Measurements from ENCODE around the gene C9. TPM values are rescaled to one million over a fixed set of nuclear protein-coding genes. Genes with fewer than 3 reads are reported as not detected.

The C9 gene
- polyA plus RNA-seq, 1 donor (not counting 4 experiments of a cell fraction or from before 2014, with no cell fraction given) = 0.04 TPM

- Histone ChIP-seq H3K9me3 (ENCODE audit: control insufficient read depth, low read depth, low read length) (no peaks in the 10 kb centered on the region), H3K36me3 (ENCODE audit: control insufficient read depth in 2 of 2, extremely low read depth in 1 of 2, insufficient read depth in 2 of 2, low read length in 2 of 2) (no peaks in the 10 kb centered on the region), H3K9me1 (ENCODE audit: control insufficient read depth, extremely low read depth, insufficient read depth, low read length) (no peaks in the 10 kb centered on the region), H3K4me3 (ENCODE audit: control insufficient read depth in 2 of 3, extremely low read depth in 1 of 3, insufficient read depth in 2 of 3, low read depth in 1 of 3, low read length in 3 of 3) (peak overlapping the region in 2 of 3 experiments; percentile 23 to 34), H3K4me1 (ENCODE audit: control insufficient read depth, extremely low read depth, insufficient read depth, low read length) (peaks cover 17% of the 10 kb centered on the region), H3K4me2 (ENCODE audit: control insufficient read depth, extremely low read depth, insufficient read depth, low read depth, low read length) (peak overlapping the region; percentile 69), H3K9ac (ENCODE audit: control insufficient read depth, extremely low read depth, insufficient read depth, low read length) (peak overlapping the region; percentile 54), H4K20me1 (ENCODE audit: control insufficient read depth, extremely low read depth, insufficient read depth, low read length) (no peaks in the 10 kb centered on the region), H3K79me2 (ENCODE audit: control insufficient read depth, insufficient read depth, low read length) (no peaks in the 10 kb centered on the region), H3K27me3 (ENCODE audit: control insufficient read depth, extremely low read depth, insufficient read depth, low read length) (no peaks in the 10 kb centered on the region), H2AFZ (ENCODE audit: control insufficient read depth, low read length) (peak overlapping the region; percentile 43), H3K27ac (ENCODE audit: control insufficient read depth, insufficient read depth, low read length) (peak overlapping the region; percentile 87)
- FAIRE-seq = peak; percentile 85
- TF ChIP-seq, protein P1, sequence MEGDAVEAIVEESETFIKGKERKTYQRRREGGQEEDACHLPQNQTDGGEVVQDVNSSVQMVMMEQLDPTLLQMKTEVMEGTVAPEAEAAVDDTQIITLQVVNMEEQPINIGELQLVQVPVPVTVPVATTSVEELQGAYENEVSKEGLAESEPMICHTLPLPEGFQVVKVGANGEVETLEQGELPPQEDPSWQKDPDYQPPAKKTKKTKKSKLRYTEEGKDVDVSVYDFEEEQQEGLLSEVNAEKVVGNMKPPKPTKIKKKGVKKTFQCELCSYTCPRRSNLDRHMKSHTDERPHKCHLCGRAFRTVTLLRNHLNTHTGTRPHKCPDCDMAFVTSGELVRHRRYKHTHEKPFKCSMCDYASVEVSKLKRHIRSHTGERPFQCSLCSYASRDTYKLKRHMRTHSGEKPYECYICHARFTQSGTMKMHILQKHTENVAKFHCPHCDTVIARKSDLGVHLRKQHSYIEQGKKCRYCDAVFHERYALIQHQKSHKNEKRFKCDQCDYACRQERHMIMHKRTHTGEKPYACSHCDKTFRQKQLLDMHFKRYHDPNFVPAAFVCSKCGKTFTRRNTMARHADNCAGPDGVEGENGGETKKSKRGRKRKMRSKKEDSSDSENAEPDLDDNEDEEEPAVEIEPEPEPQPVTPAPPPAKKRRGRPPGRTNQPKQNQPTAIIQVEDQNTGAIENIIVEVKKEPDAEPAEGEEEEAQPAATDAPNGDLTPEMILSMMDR (optimal IDR thresholded peaks at IDR 0.05 in 1 of 3, IDR thresholded peaks at IDR 0.05 in 1 of 3, conservative IDR thresholded peaks at IDR 0.05 in 1 of 3; ENCODE audit: extremely low read depth in 1 of 3, insufficient read depth in 2 of 3, low read length in 3 of 3) = no peak
- dilution Hi-C loops (cut with MboI; ENCODE audit: extremely low pct_ligation_motif_present, low sequenced_read_pairs) = no loop called here
- DNase-seq (ENCODE audit: low read depth, low spot score) = peak; percentile 66
Observed at GRCh38 chr5:39255406-39255805, 108.9 kb downstream of the C9 start.

DNA sequence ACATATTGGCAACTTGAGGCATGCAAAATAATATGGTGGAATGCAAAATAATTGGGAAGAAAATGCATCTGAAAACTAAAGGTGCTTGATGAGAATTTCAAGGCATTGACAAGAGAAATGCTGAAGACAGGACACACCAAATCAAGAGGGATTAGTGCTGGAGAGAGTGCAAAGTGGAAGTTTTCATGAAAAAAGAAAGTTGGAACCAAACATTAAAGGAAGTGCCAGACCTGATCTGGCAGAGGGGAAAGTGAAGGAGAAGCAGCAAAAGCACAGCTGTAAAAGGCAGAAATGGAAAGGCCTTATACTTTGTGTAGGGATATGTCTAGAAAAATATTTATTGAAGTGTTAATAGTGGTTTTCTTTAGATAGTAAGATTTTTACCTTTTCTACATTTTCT lies 109.6 kb downstream of the C9 start:
- Histone ChIP-seq H3K36me3 (ENCODE audit: control insufficient read depth in 2 of 2, extremely low read depth in 1 of 2, insufficient read depth in 2 of 2, low read length in 2 of 2) (no peaks in the 10 kb centered on the region), H3K9me3 (ENCODE audit: control insufficient read depth, low read depth, low read length) (no peaks in the 10 kb centered on the region), H4K20me1 (ENCODE audit: control insufficient read depth, extremely low read depth, insufficient read depth, low read length) (no peaks in the 10 kb centered on the region), H3K9me1 (ENCODE audit: control insufficient read depth, extremely low read depth, insufficient read depth, low read length) (no peaks in the 10 kb centered on the region), H3K9ac (ENCODE audit: control insufficient read depth, extremely low read depth, insufficient read depth, low read length) (no peak overlapping the region), H3K4me2 (ENCODE audit: control insufficient read depth, extremely low read depth, insufficient read depth, low read depth, low read length) (no peak overlapping the region), H3K4me3 (ENCODE audit: control insufficient read depth in 2 of 3, extremely low read depth in 1 of 3, insufficient read depth in 2 of 3, low read depth in 1 of 3, low read length in 3 of 3) (no peak overlapping the region), H2AFZ (ENCODE audit: control insufficient read depth, low read length) (no peak overlapping the region), H3K27ac (ENCODE audit: control insufficient read depth, insufficient read depth, low read length) (peak overlapping the region; percentile 87), H3K4me1 (ENCODE audit: control insufficient read depth, extremely low read depth, insufficient read depth, low read length) (peaks cover 17% of the 10 kb centered on the region), H3K79me2 (ENCODE audit: control insufficient read depth, insufficient read depth, low read length) (no peaks in the 10 kb centered on the region), H3K27me3 (ENCODE audit: control insufficient read depth, extremely low read depth, insufficient read depth, low read length) (no peaks in the 10 kb centered on the region)
- no peak for TF ChIP-seq EZH2 (IDR thresholded peaks at IDR 0.05; ENCODE audit: low read length)
- TF ChIP-seq, protein P1 (optimal IDR thresholded peaks at IDR 0.05 in 1 of 3, IDR thresholded peaks at IDR 0.05 in 1 of 3, conservative IDR thresholded peaks at IDR 0.05 in 1 of 3; ENCODE audit: extremely low read depth in 1 of 3, insufficient read depth in 2 of 3, low read length in 3 of 3) = no peak
- FAIRE-seq (no peak), DNase-seq (ENCODE audit: low read depth, low spot score) (no peak)
- dilution Hi-C loops (cut with MboI; ENCODE audit: extremely low pct_ligation_motif_present, low sequenced_read_pairs) = no loop called here
